Kidney (tissue), 14 donors: ENCODE data around the gene POLR2A. TPM values are rescaled to one million over a fixed set of nuclear protein-coding genes. Genes with fewer than 3 reads are reported as not detected.
"Not testable (repeated sequence)": the region's sequence is repeated elsewhere in the genome, so short reads cannot be mapped to it uniquely, and the experiment has no call there.

ENCODE experiments used
- DNase-seq, 5 donors: peaks; one replicate each; pipeline ENCODE4 v3.0.0-alpha.2; 2013 to 2020
- FAIRE-seq: peaks from 2 replicates; lab custom pipeline; 2012; peaks lifted over from hg19 to GRCh38; lab: Jason Lieb, UNC
- H3K27ac ChIP-seq, 2 donors: one replicate each; pipeline ENCODE4 v1.7.0; 2013; ENCODE audit warnings: low read depth in 2 of 2, low read length in 2 of 2, inconsistent platforms in 1 of 2
- H3K27me3 ChIP-seq: one replicate; pipeline ENCODE4 v1.7.1; 2013; ENCODE audit warnings: low read length, inconsistent platforms; ENCODE audit not compliant: control insufficient read depth, insufficient read depth
- H3K36me3 ChIP-seq, 3 donors: one replicate each; pipeline versions ENCODE4 v1.7.0 to v1.7.1; 2013; ENCODE audit warnings: low read length in 3 of 3, control low read depth in 1 of 3, inconsistent platforms in 1 of 3; ENCODE audit not compliant: insufficient read depth in 3 of 3, control insufficient read depth in 2 of 3
- H3K4me1 ChIP-seq, 3 donors: one replicate each; pipeline versions ENCODE4 v1.7.0 to v1.7.1; 2013; ENCODE audit warnings: low read length in 3 of 3, inconsistent platforms in 1 of 3, low read depth in 1 of 3; ENCODE audit not compliant: control insufficient read depth in 2 of 3, insufficient read depth in 2 of 3
- H3K4me3 ChIP-seq, 3 donors: one replicate each; pipeline versions ENCODE4 v1.7.0 to v1.8.1; 2013; ENCODE audit warnings: low read length in 3 of 3, control low read depth in 1 of 3, inconsistent platforms in 1 of 3
- H3K9ac ChIP-seq, 3 donors: one replicate each; pipeline versions ENCODE4 v1.7.0 to v1.7.1; 2013; ENCODE audit warnings: low read length in 3 of 3, control low read depth in 1 of 3, inconsistent platforms in 1 of 3
- H3K9me3 ChIP-seq, 3 donors: one replicate each; pipeline versions ENCODE4 v1.7.0 to v1.7.1; 2013; ENCODE audit warnings: low read length in 3 of 3, control low read depth in 1 of 3, inconsistent platforms in 1 of 3; ENCODE audit not compliant: control insufficient read depth in 2 of 3, insufficient read depth in 1 of 3
- CTCF ChIP-seq: IDR thresholded peaks from 3 replicates; pipeline ENCODE4 v1.5.1; 2012; ENCODE audit warnings: mild to moderate bottlenecking, moderate library complexity, borderline replicate concordance; ENCODE audit not compliant: insufficient read depth; ENCODE audit errors: extremely low read depth
- intact Hi-C: fragments of 100-400 bp; cut with DNase I; formaldehyde crosslinking; loops from one replicate; pipeline ENCODE4 v1.11.1; 2022
- polyA plus RNA-seq: library from polyadenylated mRNA; stranded (reverse); fragments of 350-450 nt; fragmentation: Illumina TruSeq; extraction: RNeasy Lipid Tissue Mini Kit (QIAGEN cat#74804); gene quantifications from one replicate; pipeline ENCODE4 v1.2.3, GENCODE V29; 2014; ENCODE audit warnings: low read depth, low replicate concordance; ENCODE audit not compliant: insufficient read depth
- total RNA-seq: library from RNA; stranded (reverse); fragmentation: NEBNext Ultra II Directional; extraction: Animal tissue kit (Norgen Biotek cat#: 25700); gene quantifications from one replicate; pipeline ENCODE4 v1.2.1, GENCODE V29; 2021
- donor health status: control.
- donor health status: control.
- donor health status: control.
- donor health status: control.
- donor health status: control.
- donor health status: DM: yes; HTN: yes; CAD: no.
- donor health status: Normal renal cell carcinoma (clear cell type).

Gene POLR2A
- total and polyA plus RNA-seq, 2 donors from 2014 or later: 18.6 to 133 TPM

- H3K27me3 ChIP-seq: no peaks in the 10 kb centered on the region
- H3K4me1 ChIP-seq: peaks cover 0 to 6% (median 4%) of the 10 kb centered on the region in 3 donors
- no peak overlapping the region for H3K4me3 ChIP-seq
- no peak for DNase-seq
- intact Hi-C loops: no loop called here
- H3K9ac ChIP-seq: no peak overlapping the region
- TF ChIP-seq CTCF: no peak
- peaks cover 0 to 9% (median 5%) of the 10 kb centered on the region in 3 donors for H3K36me3 ChIP-seq
- H3K9me3 ChIP-seq: no peaks in the 10 kb centered on the region
- peak overlapping the region; percentile 55 to 65 for H3K27ac ChIP-seq
- no peak for FAIRE-seq
These were observed 16.7 kb upstream of the POLR2A start for GRCh38 chr17:7467498-7467897.

GRCh38 chr17:7468290-7468689 is 15.9 kb upstream of the POLR2A start:
- H3K4me3 ChIP-seq: no peak overlapping the region
- intact Hi-C loops: no loop called here
- H3K9me3 ChIP-seq: no peaks in the 10 kb centered on the region
- no peak for DNase-seq
- FAIRE-seq: no peak
- no peak for TF ChIP-seq CTCF
- H3K9ac ChIP-seq: no peak overlapping the region
- no peaks in the 10 kb centered on the region for H3K27me3 ChIP-seq
- H3K4me1 ChIP-seq: peaks cover 0 to 6% (median 4%) of the 10 kb centered on the region in 3 donors
- peaks cover 0 to 6% (median 5%) of the 10 kb centered on the region in 3 donors for H3K36me3 ChIP-seq
- no peak overlapping the region for H3K27ac ChIP-seq

GRCh38 chr17:7468804-7469389 is 15.3 kb upstream of the POLR2A start:
- DNase-seq (peak; percentile 43 to 83 (median 69)), FAIRE-seq (no peak)
- Histone ChIP-seq H3K4me3 (no peak overlapping the region), H3K4me1 (peaks cover 0 to 6% (median 4%) of the 10 kb centered on the region in 3 donors), H3K27me3 (no peaks in the 10 kb centered on the region), H3K9ac (no peak overlapping the region), H3K36me3 (peaks cover 0 to 5% (median 2%) of the 10 kb centered on the region in 3 donors), H3K9me3 (no peaks in the 10 kb centered on the region), H3K27ac (no peak overlapping the region)
- no peak for TF ChIP-seq CTCF
- intact Hi-C loops: no loop called here

DNA sequence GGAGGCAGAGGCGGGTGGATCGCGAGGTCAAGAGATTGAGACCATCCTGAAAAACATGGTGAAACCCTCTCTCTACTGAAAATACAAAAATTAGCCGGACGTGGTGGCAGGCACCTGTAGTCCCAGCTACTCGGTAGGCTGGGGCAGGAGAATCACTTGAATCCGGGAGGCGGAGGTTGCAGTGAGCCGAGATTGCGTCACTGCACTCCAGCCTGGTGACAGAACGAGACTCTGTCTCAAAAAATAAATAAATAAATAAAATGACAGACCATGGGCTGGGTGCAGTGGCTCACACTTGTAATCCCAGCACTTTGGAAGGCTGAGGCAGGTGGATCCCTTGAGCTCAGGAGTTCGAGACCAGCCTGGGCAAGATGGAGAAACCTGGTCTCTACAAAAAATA is 14.3 kb upstream of the POLR2A start:
- H3K4me3 ChIP-seq, H3K9ac ChIP-seq, H3K9me3 ChIP-seq, intact Hi-C loops, H3K27me3 ChIP-seq, H3K36me3 ChIP-seq, H3K27ac ChIP-seq, FAIRE-seq, H3K4me1 ChIP-seq: not testable (repeated sequence)
- DNase-seq: peak in 1 of 5 donors; percentile 23

DNA sequence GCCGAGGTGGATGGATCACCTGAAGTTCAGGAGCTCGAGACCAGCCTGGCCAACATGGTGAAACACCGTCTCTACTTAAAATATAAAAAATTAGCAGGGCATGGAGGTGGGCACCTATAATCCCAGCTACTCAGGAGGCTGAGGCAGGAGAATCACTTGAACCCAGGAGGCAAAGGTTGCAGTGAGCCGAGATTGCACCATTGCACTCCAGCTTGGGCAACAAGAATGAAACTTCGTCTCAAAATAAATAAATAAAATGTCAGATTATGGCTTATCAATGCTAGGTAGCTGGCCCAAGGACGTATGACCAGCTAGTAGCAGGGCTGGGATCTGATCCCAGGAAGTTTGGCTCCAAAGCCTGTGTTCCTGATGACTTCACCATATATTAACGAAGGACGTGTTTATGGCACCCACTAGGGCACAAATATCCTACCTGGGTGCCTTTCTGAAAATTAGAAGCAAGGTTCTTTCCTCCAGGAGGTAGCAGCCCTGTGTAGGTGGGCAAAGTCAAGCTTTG is 13.7 kb upstream of the POLR2A start:
- H3K27ac ChIP-seq, H3K4me3 ChIP-seq, H3K9me3 ChIP-seq, H3K36me3 ChIP-seq, H3K9ac ChIP-seq, H3K27me3 ChIP-seq, intact Hi-C loops, FAIRE-seq, H3K4me1 ChIP-seq: not testable (repeated sequence)
- DNase-seq: peak in 1 of 5 donors; percentile 8
